ENCODE data around the gene MINDY1. TPM values are rescaled to one million over a fixed set of nuclear protein-coding genes. Genes with fewer than 3 reads are reported as not detected.

Gene MINDY1
- total RNA-seq, 1 experiment from 2014 or later = 6.8 TPM

- H3K56ac ChIP-seq (ENCODE audit: insufficient read length, low read depth, low read length) = no peak overlapping the region
- peaks cover 7% of the 10 kb centered on the region; the same call in 1 of the 2 replicates for H3K4me1 ChIP-seq (ENCODE audit: insufficient read depth, low read length)
- H2BK120ac ChIP-seq (ENCODE audit: low read depth, low read length, poor library complexity, severe bottlenecking) = no peak overlapping the region
- TF ChIP-seq, protein P1, sequence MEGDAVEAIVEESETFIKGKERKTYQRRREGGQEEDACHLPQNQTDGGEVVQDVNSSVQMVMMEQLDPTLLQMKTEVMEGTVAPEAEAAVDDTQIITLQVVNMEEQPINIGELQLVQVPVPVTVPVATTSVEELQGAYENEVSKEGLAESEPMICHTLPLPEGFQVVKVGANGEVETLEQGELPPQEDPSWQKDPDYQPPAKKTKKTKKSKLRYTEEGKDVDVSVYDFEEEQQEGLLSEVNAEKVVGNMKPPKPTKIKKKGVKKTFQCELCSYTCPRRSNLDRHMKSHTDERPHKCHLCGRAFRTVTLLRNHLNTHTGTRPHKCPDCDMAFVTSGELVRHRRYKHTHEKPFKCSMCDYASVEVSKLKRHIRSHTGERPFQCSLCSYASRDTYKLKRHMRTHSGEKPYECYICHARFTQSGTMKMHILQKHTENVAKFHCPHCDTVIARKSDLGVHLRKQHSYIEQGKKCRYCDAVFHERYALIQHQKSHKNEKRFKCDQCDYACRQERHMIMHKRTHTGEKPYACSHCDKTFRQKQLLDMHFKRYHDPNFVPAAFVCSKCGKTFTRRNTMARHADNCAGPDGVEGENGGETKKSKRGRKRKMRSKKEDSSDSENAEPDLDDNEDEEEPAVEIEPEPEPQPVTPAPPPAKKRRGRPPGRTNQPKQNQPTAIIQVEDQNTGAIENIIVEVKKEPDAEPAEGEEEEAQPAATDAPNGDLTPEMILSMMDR (conservative IDR thresholded peaks at IDR 0.05) = no peak
- no peak for DNase-seq
- H3T11ph ChIP-seq (ENCODE audit: low read length) = no peak overlapping the region
- H3K23ac ChIP-seq (ENCODE audit: insufficient read length, low read depth, low read length) = no peak overlapping the region
- H2BK20ac ChIP-seq (ENCODE audit: low read depth, low read length, poor library complexity, severe bottlenecking) = no peak overlapping the region
- no peaks in the 10 kb centered on the region for H4K20me1 ChIP-seq (ENCODE audit: control insufficient read depth, insufficient read depth, insufficient read length)
- H3K9ac ChIP-seq (ENCODE audit: extremely low read depth, insufficient read length, low read length) = no peak overlapping the region
- H3K27me3 Mint-ChIP-seq (ENCODE audit: low read depth) = no peaks in the 10 kb centered on the region
- H3K27ac Mint-ChIP-seq = peak overlapping the region in 1 of 3 experiments; percentile 23; a peak in 2 of 7 replicates
- no peak overlapping the region for H3K27ac ChIP-seq (ENCODE audit: insufficient read length, low read depth, low read length)
- H4K5ac ChIP-seq (ENCODE audit: insufficient read length, low read depth, low read length) = no peak overlapping the region
- peaks cover 22% of the 10 kb centered on the region for H3K23me2 ChIP-seq (ENCODE audit: insufficient read length, low read depth, low read length, poor library complexity, severe bottlenecking)
- H2AK5ac ChIP-seq (ENCODE audit: insufficient read length, low read length) = no peak overlapping the region
- no peak overlapping the region for H3K18ac ChIP-seq (ENCODE audit: insufficient read length, low read depth, low read length)
- H3K36me3 Mint-ChIP-seq (ENCODE audit: insufficient read depth in 1 of 3, low read depth in 3 of 3) = peaks cover 23 to 69% (median 59%) of the 10 kb centered on the region in 3 experiments
- H2BK15ac ChIP-seq (ENCODE audit: low read depth, low read length) = no peak overlapping the region
- H2AFZ ChIP-seq (ENCODE audit: low read length) = no peak overlapping the region
- no peak overlapping the region for H2BK5ac ChIP-seq (ENCODE audit: insufficient read length, low read length)
- no peaks in the 10 kb centered on the region for H3K9me3 ChIP-seq (ENCODE audit: control insufficient read depth, low read depth, low read length)
- no CpG with 5 or more reads among the region's 2 CpGs for WGBS (ENCODE audit: extremely low coverage, insufficient read length, low lambda C conversion rate)
- peak overlapping the region in 1 of 2 experiments; percentile 98; a peak in 2 of 5 replicates for H3K4me3 Mint-ChIP-seq
- no peak overlapping the region for H4K91ac ChIP-seq (ENCODE audit: insufficient read length, low read depth, low read length)
- no peak overlapping the region for H3K4ac ChIP-seq (ENCODE audit: low read depth, low read length)
- peaks cover 27 to 31% of the 10 kb centered on the region in 2 experiments for H3K4me1 Mint-ChIP-seq
- no peaks in the 10 kb centered on the region for H3K27me3 ChIP-seq (ENCODE audit: insufficient read depth, low read length)
- H3K4me2 ChIP-seq (ENCODE audit: insufficient read depth, insufficient read length, low read length) = no peak overlapping the region
- H3K79me1 ChIP-seq (ENCODE audit: insufficient read depth, low read depth, low read length, poor library complexity, severe bottlenecking) = peaks cover 12% of the 10 kb centered on the region
- no peaks in the 10 kb centered on the region for H3K9me3 Mint-ChIP-seq
- no peak overlapping the region for H2BK12ac ChIP-seq (ENCODE audit: insufficient read length, low read depth, low read length)
- no peak overlapping the region for H4K8ac ChIP-seq (replicated peaks; ENCODE audit: insufficient read length, low read depth, low read length)
- peaks cover 18% of the 10 kb centered on the region; the same call in 1 of the 2 replicates for H3K79me2 ChIP-seq (ENCODE audit: insufficient read depth, low read length)
- H3K14ac ChIP-seq (ENCODE audit: insufficient read depth, low read length) = no peak overlapping the region
These were observed 49.4 kb upstream of the MINDY1 start for GRCh38 chr1:151056149-151056548.
